Measurements from ENCODE around the gene CYP46A1. TPM values are rescaled to one million over a fixed set of nuclear protein-coding genes. Genes with fewer than 3 reads are reported as not detected.

Gene CYP46A1
- total and polyA plus RNA-seq, 4 donors, result 0.33 to 2.5 (median 1.4) TPM

DNA sequence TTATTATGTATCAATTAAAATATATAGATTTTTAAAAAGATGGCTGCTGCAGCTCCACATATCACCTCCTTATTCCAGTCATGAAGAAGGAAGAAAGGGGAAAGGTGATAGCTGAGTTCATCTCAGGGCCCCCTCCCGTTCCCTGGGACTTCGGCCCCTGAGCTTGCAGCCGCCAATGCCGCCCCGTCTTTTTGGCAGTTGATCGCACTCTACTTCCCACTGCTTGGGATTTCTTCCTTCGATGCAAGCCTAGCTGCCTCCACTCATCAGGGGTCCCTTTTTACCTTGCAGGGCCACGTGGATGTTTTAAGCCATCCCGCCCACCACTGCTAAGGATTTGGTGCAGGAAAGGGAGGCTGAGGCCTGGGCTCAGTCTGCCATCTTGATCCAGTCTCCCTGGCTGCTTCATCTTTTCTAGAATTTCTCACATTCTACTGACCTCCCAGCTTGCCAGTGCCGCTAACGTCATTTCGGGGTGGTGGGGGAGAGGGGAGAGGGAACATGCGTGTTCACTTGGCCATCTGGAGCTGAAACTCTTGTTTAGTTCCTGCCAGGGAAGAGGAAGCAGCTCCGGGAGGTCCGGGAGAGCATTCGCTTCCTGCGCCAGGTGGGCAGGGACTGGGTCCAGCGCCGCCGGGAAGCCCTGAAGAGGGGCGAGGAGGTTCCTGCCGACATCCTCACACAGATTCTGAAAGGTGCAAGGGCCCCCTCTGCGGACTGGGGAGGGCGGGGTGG, 31.3 kb downstream of the CYP46A1 start:
- no peaks in the 10 kb centered on the region for H3K27me3 ChIP-seq (ENCODE audit: control insufficient read depth in 3 of 3, insufficient read depth in 3 of 3, low read length in 2 of 3)
- no peak for ATAC-seq (ENCODE audit: insufficient read depth, low FRiP score)
- no peak overlapping the region for H3K27ac ChIP-seq (ENCODE audit: low read depth in 1 of 2, low read length in 1 of 2)
- peaks cover 0 to 2% (median 0%) of the 10 kb centered on the region in 4 donors for H3K9me3 ChIP-seq (ENCODE audit: control insufficient read depth in 4 of 4, insufficient read depth in 3 of 4, low read length in 3 of 4)
- H3K4me3 ChIP-seq, result no peak overlapping the region
- H3K9ac ChIP-seq (ENCODE audit: insufficient read depth in 1 of 2, low read length in 2 of 2), result no peak overlapping the region
- no peaks in the 10 kb centered on the region for H3K36me3 ChIP-seq (ENCODE audit: control insufficient read depth in 4 of 4, insufficient read depth in 4 of 4, low read length in 4 of 4)
- H3K4me1 ChIP-seq (ENCODE audit: control insufficient read depth in 5 of 5, insufficient read depth in 5 of 5, low read length in 5 of 5), result peaks cover 0 to 4% (median 0%) of the 10 kb centered on the region in 5 donors
- 65 to 69% methylated on average over 24 of the region's 24 CpGs for WGBS, 2 donors
- TF ChIP-seq, protein P1, sequence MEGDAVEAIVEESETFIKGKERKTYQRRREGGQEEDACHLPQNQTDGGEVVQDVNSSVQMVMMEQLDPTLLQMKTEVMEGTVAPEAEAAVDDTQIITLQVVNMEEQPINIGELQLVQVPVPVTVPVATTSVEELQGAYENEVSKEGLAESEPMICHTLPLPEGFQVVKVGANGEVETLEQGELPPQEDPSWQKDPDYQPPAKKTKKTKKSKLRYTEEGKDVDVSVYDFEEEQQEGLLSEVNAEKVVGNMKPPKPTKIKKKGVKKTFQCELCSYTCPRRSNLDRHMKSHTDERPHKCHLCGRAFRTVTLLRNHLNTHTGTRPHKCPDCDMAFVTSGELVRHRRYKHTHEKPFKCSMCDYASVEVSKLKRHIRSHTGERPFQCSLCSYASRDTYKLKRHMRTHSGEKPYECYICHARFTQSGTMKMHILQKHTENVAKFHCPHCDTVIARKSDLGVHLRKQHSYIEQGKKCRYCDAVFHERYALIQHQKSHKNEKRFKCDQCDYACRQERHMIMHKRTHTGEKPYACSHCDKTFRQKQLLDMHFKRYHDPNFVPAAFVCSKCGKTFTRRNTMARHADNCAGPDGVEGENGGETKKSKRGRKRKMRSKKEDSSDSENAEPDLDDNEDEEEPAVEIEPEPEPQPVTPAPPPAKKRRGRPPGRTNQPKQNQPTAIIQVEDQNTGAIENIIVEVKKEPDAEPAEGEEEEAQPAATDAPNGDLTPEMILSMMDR (IDR thresholded peaks at IDR 0.05; ENCODE audit: control extremely low read depth, extremely low read depth), result no peak
- peak in 1 of 3 donors; percentile 21 for DNase-seq

DNA sequence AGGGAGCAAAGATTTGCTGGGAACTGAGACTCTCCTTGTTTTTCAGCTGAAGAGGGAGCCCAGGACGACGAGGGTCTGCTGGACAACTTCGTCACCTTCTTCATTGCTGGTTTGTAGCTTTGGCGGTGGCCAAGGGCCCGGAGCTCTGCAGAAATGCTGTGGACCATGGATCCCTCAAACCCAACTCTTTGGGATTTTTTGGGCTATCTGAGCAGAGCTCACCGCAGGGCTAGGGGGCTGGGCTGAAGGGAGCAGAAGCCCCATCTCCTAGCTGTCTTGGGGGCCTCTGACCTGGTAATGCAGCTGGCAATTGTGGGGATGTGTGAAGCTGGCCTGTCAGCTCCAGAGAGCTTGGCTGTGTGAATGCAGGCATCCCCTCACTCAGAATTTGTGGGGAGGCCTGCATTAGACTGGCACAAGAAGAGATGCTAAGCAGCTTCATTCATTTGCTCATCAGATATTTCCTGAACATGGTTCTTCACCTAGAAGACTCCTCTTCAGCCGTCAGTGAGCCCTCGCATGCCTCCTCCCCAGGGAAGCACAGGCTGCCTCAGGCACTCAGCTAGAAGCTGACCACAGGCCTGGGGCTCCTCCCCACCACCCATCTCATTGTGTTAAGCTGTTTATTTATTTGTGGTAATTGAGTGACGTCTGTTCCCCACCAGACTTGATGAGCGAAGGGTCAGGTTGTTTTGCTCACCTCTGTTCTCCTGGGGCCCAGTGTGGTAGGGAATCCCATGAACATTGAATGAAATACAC, 32.2 kb downstream of the CYP46A1 start:
- DNase-seq (no peak), ATAC-seq (ENCODE audit: insufficient read depth, low FRiP score) (no peak)
- no peaks in the 10 kb centered on the region for H3K36me3 ChIP-seq (ENCODE audit: control insufficient read depth in 4 of 4, insufficient read depth in 4 of 4, low read length in 4 of 4)
- no peaks in the 10 kb centered on the region for H3K27me3 ChIP-seq (ENCODE audit: control insufficient read depth in 3 of 3, insufficient read depth in 3 of 3, low read length in 2 of 3)
- no peak overlapping the region for H3K27ac ChIP-seq (ENCODE audit: low read depth in 1 of 2, low read length in 1 of 2)
- TF ChIP-seq, protein P1 (IDR thresholded peaks at IDR 0.05; ENCODE audit: control extremely low read depth, extremely low read depth), result no peak
- peaks cover 0 to 4% (median 0%) of the 10 kb centered on the region in 5 donors for H3K4me1 ChIP-seq (ENCODE audit: control insufficient read depth in 5 of 5, insufficient read depth in 5 of 5, low read length in 5 of 5)
- peaks cover 0 to 2% (median 0%) of the 10 kb centered on the region in 4 donors for H3K9me3 ChIP-seq (ENCODE audit: control insufficient read depth in 4 of 4, insufficient read depth in 3 of 4, low read length in 3 of 4)
- 80 to 91% methylated on average over 10 of the region's 10 CpGs for WGBS, 2 donors
- no peak overlapping the region for H3K9ac ChIP-seq (ENCODE audit: insufficient read depth in 1 of 2, low read length in 2 of 2)
- no peak overlapping the region for H3K4me3 ChIP-seq

DNA sequence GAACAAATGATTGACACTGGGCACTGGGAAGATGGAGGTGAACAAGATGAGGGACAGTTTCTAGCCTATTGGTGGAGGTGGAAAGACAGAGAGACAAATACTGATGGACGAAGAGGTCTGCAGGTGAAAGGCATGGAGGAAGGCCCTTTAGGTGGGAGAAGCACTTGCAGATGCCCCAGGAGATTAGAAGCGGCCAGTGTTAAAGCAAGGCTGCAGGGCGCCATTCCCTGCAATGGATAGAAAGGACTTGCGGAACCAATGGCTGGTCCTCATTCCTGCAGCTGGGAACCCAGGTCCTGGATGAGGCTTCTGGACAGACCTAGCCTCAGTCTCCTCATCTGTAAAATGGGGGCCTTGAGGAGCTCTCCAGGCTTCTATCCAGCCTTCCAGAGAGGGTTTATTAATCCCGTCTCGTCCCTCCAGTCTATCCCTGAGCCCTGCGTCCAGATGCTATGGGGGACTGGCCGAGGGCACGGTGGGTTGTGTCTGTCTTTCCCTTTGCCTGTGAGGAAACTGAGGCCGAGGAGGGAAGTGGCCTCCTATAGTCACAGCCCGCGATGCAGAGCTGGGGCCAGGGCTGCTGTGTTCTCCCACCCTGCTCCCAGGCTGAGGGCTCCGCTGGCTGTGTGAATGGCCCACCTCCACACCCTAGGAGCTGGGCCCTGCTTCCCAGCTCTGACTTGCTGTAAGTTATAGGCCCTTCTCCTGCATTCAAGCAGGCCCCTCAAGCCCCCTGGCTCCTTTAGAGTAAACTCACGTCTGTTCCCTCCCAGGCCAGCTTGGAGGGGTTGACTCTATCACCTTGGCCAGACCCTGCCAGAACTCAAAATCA, 33.0 kb downstream of the CYP46A1 start:
- 94 to 95% methylated on average over 14 of the region's 14 CpGs for WGBS, 2 donors
- peaks cover 0 to 4% (median 0%) of the 10 kb centered on the region in 5 donors for H3K4me1 ChIP-seq (ENCODE audit: control insufficient read depth in 5 of 5, insufficient read depth in 5 of 5, low read length in 5 of 5)
- H3K9me3 ChIP-seq (ENCODE audit: control insufficient read depth in 4 of 4, insufficient read depth in 3 of 4, low read length in 3 of 4), result peaks cover 0 to 2% (median 0%) of the 10 kb centered on the region in 4 donors
- TF ChIP-seq, protein P1 (IDR thresholded peaks at IDR 0.05; ENCODE audit: control extremely low read depth, extremely low read depth), result no peak
- no peak overlapping the region for H3K27ac ChIP-seq (ENCODE audit: low read depth in 1 of 2, low read length in 1 of 2)
- no peak for ATAC-seq (ENCODE audit: insufficient read depth, low FRiP score)
- no peaks in the 10 kb centered on the region for H3K27me3 ChIP-seq (ENCODE audit: control insufficient read depth in 3 of 3, insufficient read depth in 3 of 3, low read length in 2 of 3)
- no peak overlapping the region for H3K9ac ChIP-seq (ENCODE audit: insufficient read depth in 1 of 2, low read length in 2 of 2)
- no peak overlapping the region for H3K4me3 ChIP-seq
- no peaks in the 10 kb centered on the region for H3K36me3 ChIP-seq (ENCODE audit: control insufficient read depth in 4 of 4, insufficient read depth in 4 of 4, low read length in 4 of 4)
- DNase-seq, result no peak

All from lung (tissue), 12 donors.